Progenitor cell of endocrine pancreas (in vitro differentiated cells): Measurements from ENCODE around the gene HS2ST1. TPM values are rescaled to one million over a fixed set of nuclear protein-coding genes. Genes with fewer than 3 reads are reported as not detected.
A peak's percentile ranks its signal among the peaks of the same experiment; 100 is the strongest.

Source experiments
- DNase-seq: peaks from one replicate; pipeline ENCODE4 v3.0.0; 2021; ENCODE audit warnings: low spot score; ENCODE audit not compliant: unreplicated experiment
- H3K27ac Mint-ChIP-seq: 2 replicates; pipeline ENCODE4 v1.8.0; 2021; ENCODE audit warnings: mild to moderate bottlenecking, moderate library complexity, mixed read lengths
- H3K27me3 Mint-ChIP-seq: 2 replicates; pipeline ENCODE4 v1.8.0; 2021; ENCODE audit warnings: mixed read lengths
- H3K36me3 Mint-ChIP-seq: 2 replicates; pipeline ENCODE4 v1.8.0; 2022; ENCODE audit warnings: mixed read lengths; ENCODE audit not compliant: insufficient read depth
- H3K4me1 Mint-ChIP-seq: 2 replicates; pipeline ENCODE4 v1.8.0; 2021; ENCODE audit warnings: low read depth, mixed read lengths
- H3K4me3 Mint-ChIP-seq: 2 replicates; pipeline ENCODE4 v1.8.0; 2021; ENCODE audit warnings: low read depth, mild to moderate bottlenecking, moderate library complexity, mixed read lengths
- H3K9me3 Mint-ChIP-seq: 2 replicates; pipeline ENCODE4 v1.8.0; 2021; ENCODE audit warnings: low read depth, mixed read lengths
- total RNA-seq: library from RNA; stranded (reverse); gene quantifications from 2 replicates; pipeline ENCODE4 v1.2.1, GENCODE V29; 2021
- TF ChIP-seq, protein P1 (sequence below): fragments of 200-600 bp; sonication (generic); IDR thresholded peaks from one replicate; pipeline ENCODE4 v1.5.0; 2021; ENCODE audit warnings: antibody characterized with exemption, mild to moderate bottlenecking; ENCODE audit not compliant: unreplicated experiment

Gene HS2ST1
- total RNA-seq, 1 donor from 2014 or later = 41.4 TPM

DNA sequence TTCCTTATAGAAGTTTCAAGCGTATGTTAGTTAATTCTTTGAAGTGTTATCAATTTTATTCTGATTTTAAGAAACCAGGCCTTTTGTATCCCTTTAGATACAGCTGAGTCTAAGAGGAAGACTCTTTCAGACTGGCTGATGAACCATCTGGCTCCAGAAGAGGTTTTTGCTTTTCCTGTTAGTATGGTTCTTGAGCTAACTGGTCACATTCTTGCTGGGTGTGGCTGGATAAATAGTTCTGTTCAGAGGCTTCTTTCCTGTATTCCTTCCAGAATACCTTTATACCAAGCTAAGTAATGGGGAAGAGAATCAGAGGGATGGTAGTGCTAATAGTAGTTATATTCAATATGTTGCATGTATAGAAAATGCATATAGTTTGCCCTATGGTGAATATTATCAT lies 12.4 kb downstream of the HS2ST1 start:
- H3K4me1 Mint-ChIP-seq = peaks cover 9% of the 10 kb centered on the region
- DNase-seq = no peak

DNA sequence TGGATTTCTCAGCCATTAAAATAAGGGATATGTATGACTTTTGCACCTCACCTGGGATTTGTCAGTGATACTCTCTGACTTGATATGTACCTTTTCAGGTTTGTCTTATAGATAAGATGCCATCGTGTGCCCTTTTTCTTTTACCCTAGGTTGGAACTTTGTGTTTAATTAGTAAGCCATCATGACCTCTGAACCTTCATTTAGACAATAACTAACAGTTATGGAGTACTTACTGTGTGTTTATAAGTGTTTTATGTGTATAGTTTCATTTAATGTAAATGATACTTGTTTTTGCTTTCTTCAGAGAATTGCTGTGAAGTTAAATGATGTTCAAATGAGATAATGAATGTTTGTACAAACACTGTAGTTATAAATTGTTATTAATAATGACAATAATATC lies 14.4 kb downstream of the HS2ST1 start:
- TF ChIP-seq, protein P1, sequence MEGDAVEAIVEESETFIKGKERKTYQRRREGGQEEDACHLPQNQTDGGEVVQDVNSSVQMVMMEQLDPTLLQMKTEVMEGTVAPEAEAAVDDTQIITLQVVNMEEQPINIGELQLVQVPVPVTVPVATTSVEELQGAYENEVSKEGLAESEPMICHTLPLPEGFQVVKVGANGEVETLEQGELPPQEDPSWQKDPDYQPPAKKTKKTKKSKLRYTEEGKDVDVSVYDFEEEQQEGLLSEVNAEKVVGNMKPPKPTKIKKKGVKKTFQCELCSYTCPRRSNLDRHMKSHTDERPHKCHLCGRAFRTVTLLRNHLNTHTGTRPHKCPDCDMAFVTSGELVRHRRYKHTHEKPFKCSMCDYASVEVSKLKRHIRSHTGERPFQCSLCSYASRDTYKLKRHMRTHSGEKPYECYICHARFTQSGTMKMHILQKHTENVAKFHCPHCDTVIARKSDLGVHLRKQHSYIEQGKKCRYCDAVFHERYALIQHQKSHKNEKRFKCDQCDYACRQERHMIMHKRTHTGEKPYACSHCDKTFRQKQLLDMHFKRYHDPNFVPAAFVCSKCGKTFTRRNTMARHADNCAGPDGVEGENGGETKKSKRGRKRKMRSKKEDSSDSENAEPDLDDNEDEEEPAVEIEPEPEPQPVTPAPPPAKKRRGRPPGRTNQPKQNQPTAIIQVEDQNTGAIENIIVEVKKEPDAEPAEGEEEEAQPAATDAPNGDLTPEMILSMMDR = no peak
- Mint-ChIP-seq H3K9me3 (peaks cover 16% of the 10 kb centered on the region), H3K27ac (no peak overlapping the region)

More for the DNA sequence above, 12.4 kb downstream of the HS2ST1 start:
- no peak overlapping the region for H3K27ac Mint-ChIP-seq
- peaks cover 27% of the 10 kb centered on the region for H3K9me3 Mint-ChIP-seq
- no peak overlapping the region for H3K4me3 Mint-ChIP-seq
- TF ChIP-seq, protein P1 = no peak
- no peaks in the 10 kb centered on the region for H3K27me3 Mint-ChIP-seq
- peaks cover 23% of the 10 kb centered on the region for H3K36me3 Mint-ChIP-seq

DNA sequence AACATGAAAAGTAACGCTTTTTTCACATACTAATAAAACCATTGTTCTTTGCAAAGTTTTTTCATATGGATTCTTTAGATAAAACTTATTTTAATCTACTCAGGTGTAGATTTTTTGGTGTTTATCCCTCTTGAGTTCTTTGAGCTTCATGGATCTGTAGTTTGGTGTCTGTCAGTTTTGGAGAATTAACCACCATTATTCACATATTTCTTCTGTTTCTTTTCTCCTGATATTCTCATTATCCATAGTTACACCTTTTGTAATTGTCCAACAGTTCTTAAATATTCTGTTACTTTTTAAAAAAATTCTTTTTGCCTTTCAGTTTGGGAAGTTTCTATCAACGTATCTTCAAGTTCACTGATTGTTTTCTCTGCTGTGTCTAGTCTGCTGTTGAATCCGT lies 18.6 kb downstream of the HS2ST1 start:
- TF ChIP-seq, protein P1 = no peak
- no peaks in the 10 kb centered on the region for H3K36me3 Mint-ChIP-seq
- H3K4me1 Mint-ChIP-seq = peaks cover 25% of the 10 kb centered on the region
- no peak for DNase-seq
- no peaks in the 10 kb centered on the region for H3K9me3 Mint-ChIP-seq
- H3K27ac Mint-ChIP-seq = peak overlapping the region; percentile 85
- no peaks in the 10 kb centered on the region for H3K27me3 Mint-ChIP-seq
- H3K4me3 Mint-ChIP-seq = no peak overlapping the region

More for the DNA sequence above, 14.4 kb downstream of the HS2ST1 start:
- DNase-seq = no peak
- H3K4me1 Mint-ChIP-seq = peaks cover 19% of the 10 kb centered on the region
- H3K4me3 Mint-ChIP-seq = no peak overlapping the region
- no peaks in the 10 kb centered on the region for H3K27me3 Mint-ChIP-seq
- peaks cover 12% of the 10 kb centered on the region for H3K36me3 Mint-ChIP-seq

DNA sequence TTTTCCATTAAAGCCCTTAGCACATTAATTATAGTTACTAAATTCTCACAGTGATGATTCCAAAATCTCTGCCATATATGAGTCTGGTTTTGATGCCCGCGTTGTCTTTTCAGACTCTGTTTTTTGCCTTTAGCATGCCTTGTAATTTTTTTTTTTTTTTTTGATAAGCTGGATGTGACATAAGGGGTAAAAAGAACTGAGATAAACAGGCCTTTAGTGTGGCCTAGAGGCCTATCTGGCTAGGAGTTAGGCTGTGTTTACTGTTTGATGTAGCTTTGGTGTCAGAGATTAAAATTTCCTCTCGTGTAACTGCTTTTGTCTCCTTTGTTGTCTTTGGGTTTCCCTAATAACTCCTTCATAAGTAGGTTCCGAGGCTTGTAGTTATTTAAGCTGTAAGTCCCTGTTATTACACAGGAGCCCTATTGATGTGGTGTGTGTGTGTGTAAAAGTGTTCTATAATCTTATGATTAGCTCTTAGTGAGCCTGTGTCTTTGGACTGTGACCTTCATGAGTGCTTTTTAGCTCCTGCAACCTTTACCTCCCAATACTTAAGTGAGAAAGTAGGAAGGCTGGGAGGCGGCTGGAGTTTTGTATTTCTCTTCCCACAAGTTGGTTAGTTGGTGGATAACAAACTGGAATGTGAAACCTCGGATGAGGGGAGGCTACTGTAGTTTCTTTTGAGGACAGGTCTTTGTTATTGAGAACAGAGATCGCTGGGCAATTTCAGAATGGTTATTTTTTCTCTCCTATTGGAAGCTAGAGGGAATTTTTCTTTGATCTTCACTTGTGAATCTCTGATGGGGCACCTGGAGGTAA lies 19.3 kb downstream of the HS2ST1 start:
- TF ChIP-seq, protein P1 = no peak
- peak overlapping the region; percentile 85 for H3K27ac Mint-ChIP-seq
- H3K36me3 Mint-ChIP-seq = no peaks in the 10 kb centered on the region
- no peak for DNase-seq
- H3K4me1 Mint-ChIP-seq = peaks cover 28% of the 10 kb centered on the region
- H3K9me3 Mint-ChIP-seq = no peaks in the 10 kb centered on the region
- H3K27me3 Mint-ChIP-seq = no peaks in the 10 kb centered on the region
- no peak overlapping the region for H3K4me3 Mint-ChIP-seq

- TF ChIP-seq, protein P1 = no peak
- H3K9me3 Mint-ChIP-seq = no peaks in the 10 kb centered on the region
- H3K27me3 Mint-ChIP-seq = no peaks in the 10 kb centered on the region
- H3K27ac Mint-ChIP-seq = no peak overlapping the region
- no peaks in the 10 kb centered on the region for H3K36me3 Mint-ChIP-seq
- H3K4me3 Mint-ChIP-seq = no peak overlapping the region
- peaks cover 28% of the 10 kb centered on the region for H3K4me1 Mint-ChIP-seq
- DNase-seq = no peak
Measured at GRCh38 chr1:86938450-86938849, 24.0 kb downstream of the HS2ST1 start.
